Measurements from ENCODE around the gene PEX10.

The PEX10 gene

DNA sequence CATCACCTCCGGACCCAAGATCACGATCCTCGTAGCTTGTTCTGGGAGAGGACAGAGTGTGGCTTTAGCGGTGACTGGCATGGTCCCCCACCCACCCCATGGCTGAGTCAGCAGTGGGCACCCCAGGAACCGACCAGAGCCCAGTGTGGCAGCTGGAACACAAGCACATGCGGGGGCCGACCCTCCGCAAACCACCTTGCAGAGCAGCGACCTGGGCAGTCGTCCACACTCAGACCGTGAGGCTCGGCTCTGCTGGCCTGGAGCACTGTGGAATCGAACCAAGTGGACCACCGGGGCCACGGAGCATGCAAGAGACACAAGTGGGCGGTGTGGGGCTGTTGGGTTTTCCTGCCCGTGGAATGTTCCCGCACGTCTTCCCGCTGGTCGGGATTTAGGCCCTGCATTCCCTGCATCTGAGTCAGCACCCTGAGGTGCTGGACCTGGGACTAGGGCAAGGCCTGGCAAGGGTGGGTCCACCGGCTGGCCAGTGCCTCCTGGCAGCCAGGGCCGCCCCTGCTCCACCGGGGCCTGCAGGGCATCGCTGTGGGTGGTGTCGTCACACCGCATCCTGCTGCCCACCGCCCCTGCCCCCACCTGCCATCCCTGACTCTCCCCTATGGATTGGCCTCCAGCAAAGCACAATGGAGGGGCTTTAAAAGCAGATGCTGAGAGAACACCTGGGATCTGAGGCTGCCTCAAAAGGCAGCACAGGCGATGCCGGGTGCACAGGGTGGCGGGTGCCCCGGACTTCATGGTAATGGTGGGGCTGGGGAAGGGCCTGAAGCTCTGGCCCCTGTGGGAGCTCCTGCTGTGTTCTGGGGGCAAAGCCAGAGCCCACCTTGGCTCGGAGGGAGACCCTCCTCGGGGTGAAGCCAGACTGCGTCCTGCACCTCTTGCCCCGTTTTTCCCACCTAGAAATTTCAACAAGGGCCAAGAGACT lies 39.5 kb downstream of the PEX10 start:
- H3K27me3 ChIP-seq (ENCODE audit: control insufficient read depth, insufficient read depth, low read length) = no peaks in the 10 kb centered on the region
- no peaks in the 10 kb centered on the region for H3K4me1 ChIP-seq (ENCODE audit: control insufficient read depth, insufficient read depth, low read length)
- H3K4me3 ChIP-seq (ENCODE audit: low read length) = no peak overlapping the region
- H3K36me3 ChIP-seq (ENCODE audit: control insufficient read depth, insufficient read depth, low read length) = no peaks in the 10 kb centered on the region
- H3K9me3 ChIP-seq (ENCODE audit: control insufficient read depth, low read length) = no peaks in the 10 kb centered on the region
- no peak overlapping the region for H3K9ac ChIP-seq (ENCODE audit: low read length)

DNA sequence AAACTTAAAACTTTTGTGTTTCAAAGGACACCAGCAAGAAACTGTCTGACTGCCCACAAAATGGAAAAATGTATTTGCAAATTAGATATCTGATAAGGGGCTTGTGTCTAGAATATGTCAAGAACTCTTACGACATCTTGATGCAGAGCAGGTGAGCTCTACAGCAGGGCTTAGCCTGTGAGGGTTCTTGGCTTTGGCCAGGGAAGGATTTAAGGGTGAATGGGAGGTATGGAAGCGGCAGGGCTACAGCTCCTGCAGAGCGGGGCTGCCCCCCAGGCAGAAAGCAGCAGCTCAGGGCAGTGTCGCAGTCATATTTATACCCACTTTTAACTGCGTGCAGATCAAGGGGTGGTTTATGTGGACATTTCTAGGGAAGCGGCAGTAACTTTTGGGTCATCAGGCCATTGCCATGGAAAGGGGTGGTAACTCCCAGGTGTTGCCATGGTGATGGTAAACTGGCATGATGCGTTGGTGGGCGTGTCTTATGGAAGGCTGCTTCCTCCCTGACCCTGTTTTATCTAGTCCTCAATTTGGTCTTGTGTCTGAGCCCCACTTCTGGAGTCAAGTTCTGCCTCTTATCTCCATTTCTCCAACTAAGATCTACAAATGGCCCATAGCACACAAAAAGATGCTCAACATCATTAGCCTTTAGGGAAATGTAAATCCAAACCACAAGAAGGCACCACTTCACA lies 44.2 kb downstream of the PEX10 start:
- H3K9ac ChIP-seq (ENCODE audit: low read length) = no peak overlapping the region
- no peaks in the 10 kb centered on the region for H3K27me3 ChIP-seq (ENCODE audit: control insufficient read depth, insufficient read depth, low read length)
- no peak overlapping the region for H3K4me3 ChIP-seq (ENCODE audit: low read length)

DNA sequence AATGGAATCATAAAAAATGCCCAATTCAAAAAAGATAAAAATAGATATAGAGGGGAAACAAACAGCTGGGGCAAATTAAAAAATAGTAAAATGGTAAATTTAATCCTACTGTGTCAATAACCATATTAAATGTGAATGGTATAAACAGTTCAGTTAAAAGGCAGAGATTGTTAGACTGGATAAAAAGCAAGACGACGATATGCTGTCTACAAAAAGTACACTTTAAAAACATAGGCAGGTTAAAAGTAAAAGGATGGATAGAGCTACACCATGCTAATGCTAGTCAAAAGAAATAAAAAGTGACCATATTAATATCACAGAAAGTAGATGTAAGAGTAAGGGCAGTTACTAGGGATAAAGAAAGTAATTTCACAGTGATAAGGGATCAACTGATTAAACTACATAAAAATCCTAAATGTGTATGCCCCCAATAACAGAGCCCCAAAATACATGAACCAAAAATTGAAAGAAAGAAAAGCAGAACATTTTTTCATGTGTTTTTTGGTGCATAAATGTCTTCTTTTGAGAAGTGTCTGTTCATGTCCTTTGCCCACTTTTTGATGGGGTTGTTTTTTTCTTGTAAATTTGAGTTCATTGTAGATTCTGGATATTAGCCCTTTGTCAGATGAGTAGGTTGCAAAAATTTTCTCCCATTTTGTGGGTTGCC lies 48.4 kb downstream of the PEX10 start:
- Histone ChIP-seq H3K4me1 (ENCODE audit: control insufficient read depth, insufficient read depth, low read length) (no peaks in the 10 kb centered on the region), H3K27me3 (ENCODE audit: control insufficient read depth, insufficient read depth, low read length) (no peaks in the 10 kb centered on the region), H3K9me3 (ENCODE audit: control insufficient read depth, low read length) (no peaks in the 10 kb centered on the region), H3K9ac (ENCODE audit: low read length) (no peak overlapping the region), H3K4me3 (ENCODE audit: low read length) (no peak overlapping the region), H3K36me3 (ENCODE audit: control insufficient read depth, insufficient read depth, low read length) (no peaks in the 10 kb centered on the region)

More for the DNA sequence above, 44.2 kb downstream of the PEX10 start:
- Histone ChIP-seq H3K9me3 (ENCODE audit: control insufficient read depth, low read length) (no peaks in the 10 kb centered on the region), H3K4me1 (ENCODE audit: control insufficient read depth, insufficient read depth, low read length) (no peaks in the 10 kb centered on the region), H3K36me3 (ENCODE audit: control insufficient read depth, insufficient read depth, low read length) (no peaks in the 10 kb centered on the region)

DNA sequence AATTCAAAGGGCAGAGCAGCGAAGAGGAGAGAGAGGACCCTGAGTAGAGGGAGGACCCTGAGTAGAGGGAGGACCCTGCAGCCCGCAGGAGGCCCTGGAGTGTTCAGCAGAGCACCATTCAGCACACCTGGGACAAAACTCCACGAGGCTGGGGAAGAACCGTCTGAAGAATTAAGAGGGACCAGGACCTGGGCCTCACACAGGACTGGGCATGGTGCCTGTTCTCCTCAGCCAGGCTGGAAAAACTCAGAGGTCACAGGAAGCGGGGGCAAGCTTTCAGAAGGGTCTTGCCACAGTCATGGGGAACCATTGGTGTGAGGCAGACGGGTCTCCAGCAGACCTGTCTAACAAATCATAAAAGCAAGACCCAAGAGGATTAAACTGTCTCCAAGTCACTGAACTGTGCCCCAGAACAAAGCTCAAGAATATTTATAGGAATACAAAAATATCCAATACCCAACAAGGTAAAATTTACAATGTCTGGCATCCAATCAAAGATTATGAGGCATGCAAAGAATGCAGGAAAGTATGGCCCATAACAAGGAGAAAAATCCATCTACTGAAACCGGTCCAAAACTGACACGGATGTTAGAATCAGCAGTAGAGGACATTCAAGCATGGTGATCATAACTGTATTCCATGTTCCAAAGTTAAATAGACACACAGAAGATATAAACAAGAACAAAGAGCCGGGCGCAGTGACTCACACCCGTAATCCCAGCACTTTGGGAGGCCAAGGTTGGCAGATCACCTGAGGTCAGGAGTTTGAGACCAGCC lies 51.6 kb downstream of the PEX10 start:
- Histone ChIP-seq H3K4me1 (ENCODE audit: control insufficient read depth, insufficient read depth, low read length) (no peaks in the 10 kb centered on the region), H3K9me3 (ENCODE audit: control insufficient read depth, low read length) (no peaks in the 10 kb centered on the region), H3K4me3 (ENCODE audit: low read length) (no peak overlapping the region), H3K9ac (ENCODE audit: low read length) (no peak overlapping the region), H3K27me3 (ENCODE audit: control insufficient read depth, insufficient read depth, low read length) (no peaks in the 10 kb centered on the region), H3K36me3 (ENCODE audit: control insufficient read depth, insufficient read depth, low read length) (no peaks in the 10 kb centered on the region)

DNA sequence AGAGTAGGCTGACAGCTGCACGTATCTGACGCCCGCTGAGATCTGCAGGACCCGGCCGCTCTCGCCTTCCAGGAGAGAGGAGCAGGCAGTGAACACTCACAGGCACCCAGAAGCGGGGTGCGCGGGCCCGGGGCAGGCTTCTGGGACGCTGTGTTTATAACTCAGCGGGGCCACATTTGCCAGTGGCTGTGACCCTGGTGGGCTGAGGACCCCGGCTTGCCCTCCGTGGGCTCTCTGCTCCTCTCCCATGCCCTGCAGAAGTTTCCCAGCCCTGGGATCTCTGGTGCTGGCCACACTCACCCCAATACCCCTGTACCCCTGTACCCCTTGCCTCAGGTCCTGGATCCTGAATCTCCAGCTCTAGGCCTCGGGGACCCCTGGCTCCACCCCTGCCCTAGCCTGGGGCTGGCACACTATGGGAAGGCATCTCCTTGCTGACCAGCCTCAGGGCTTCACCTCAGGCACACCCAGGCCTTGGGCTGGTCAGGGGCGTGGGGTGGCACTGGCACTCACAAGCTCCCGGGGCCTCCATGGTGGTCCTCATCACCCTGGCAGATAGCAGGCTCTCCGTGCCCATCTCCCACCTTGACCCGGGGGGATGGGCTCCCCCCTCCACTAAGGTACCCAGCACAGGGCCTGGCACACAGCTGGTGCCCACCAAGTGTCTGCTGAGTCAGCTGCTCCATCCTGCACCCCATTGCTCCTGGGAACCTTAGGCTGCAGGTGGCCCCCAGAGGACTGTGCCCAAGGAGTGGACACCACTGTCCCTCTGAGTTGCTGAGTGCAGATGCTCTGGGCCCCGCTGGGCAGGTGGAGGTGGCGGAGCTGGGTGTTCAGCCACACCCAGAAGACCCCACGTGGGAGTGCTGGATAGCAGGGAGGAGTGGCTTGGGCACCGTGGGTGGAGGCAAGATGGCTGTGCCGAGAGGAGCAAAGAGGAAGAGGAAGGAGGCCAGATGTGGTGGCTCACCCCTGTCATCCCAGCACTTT lies 53.4 kb downstream of the PEX10 start:
- H3K9me3 ChIP-seq (ENCODE audit: control insufficient read depth, low read length) = no peaks in the 10 kb centered on the region
- H3K36me3 ChIP-seq (ENCODE audit: control insufficient read depth, insufficient read depth, low read length) = no peaks in the 10 kb centered on the region
- H3K9ac ChIP-seq (ENCODE audit: low read length) = no peak overlapping the region

DNA sequence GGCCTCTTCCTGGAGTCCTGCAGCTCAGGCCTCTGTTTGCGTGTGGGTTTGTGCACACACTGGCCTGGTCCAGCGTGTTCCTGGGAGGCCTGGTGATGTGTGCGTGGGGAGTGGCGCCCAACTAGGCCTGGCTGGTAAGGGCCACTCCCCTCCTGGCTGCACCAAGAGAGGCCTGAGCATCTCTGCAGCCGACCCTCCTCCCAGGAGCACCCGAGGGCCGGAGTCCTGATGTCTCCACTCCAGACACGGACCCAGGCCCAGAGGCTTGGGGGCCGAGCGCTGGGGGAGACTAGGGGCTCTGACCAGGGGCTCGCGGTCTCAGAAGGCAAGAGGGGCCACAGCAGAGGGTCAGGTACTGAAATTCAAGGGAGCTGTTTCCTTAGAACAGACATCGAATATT lies 54.3 kb downstream of the PEX10 start:
- H3K9me3 ChIP-seq (ENCODE audit: control insufficient read depth, low read length) = no peaks in the 10 kb centered on the region
- no peaks in the 10 kb centered on the region for H3K36me3 ChIP-seq (ENCODE audit: control insufficient read depth, insufficient read depth, low read length)
- peaks cover 6% of the 10 kb centered on the region for H3K4me1 ChIP-seq (ENCODE audit: control insufficient read depth, insufficient read depth, low read length)
- no peaks in the 10 kb centered on the region for H3K27me3 ChIP-seq (ENCODE audit: control insufficient read depth, insufficient read depth, low read length)
- H3K4me3 ChIP-seq (ENCODE audit: low read length) = no peak overlapping the region
- no peak overlapping the region for H3K9ac ChIP-seq (ENCODE audit: low read length)

More for the DNA sequence above, 53.4 kb downstream of the PEX10 start:
- Histone ChIP-seq H3K4me3 (ENCODE audit: low read length) (no peak overlapping the region), H3K4me1 (ENCODE audit: control insufficient read depth, insufficient read depth, low read length) (no peaks in the 10 kb centered on the region), H3K27me3 (ENCODE audit: control insufficient read depth, insufficient read depth, low read length) (no peaks in the 10 kb centered on the region)

DNA sequence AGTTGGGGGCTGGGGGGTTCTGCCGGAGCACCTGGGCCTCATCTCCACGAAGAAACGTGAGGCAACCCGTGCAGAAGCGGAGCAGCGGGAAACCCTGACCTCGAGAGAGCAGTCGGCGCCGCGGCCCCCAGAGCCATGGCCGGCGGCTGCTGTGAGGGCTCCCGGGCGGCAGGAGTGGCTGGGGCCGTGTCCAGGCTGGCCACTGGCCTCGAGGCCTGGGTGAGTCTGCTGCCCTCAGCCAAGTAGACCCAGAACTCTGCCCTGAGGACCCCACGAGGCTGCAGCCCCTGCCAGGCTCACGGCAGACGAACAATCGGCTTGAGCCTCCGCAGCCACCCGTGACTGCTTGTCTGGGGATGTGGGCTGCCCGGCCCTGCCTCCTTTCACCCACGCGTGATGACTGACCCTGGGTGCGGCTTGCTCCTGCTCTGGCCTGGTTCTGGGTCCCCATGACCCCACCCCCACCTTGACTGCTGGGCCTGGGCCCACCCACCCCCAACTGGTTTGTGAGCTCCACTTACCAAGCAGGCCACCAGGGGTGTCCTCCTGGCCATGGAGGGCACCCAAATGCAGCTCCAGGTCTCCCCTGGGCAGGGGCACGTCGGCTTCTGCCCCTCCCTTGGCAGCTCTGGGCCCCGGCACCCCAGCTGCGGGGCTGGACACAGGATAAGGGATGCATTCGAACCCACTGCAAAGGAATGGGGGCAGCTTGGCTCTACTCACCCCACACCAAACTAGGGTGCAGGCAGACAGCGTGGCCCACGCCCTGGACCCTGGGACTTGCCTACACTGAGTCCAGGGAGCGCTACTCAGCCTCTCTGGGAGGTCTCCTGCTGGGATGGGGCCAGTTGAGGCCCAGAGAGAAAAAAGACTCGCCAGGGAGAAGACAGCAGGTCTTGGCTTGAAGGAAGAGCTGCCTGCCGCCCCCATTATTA lies 55.2 kb downstream of the PEX10 start:
- H3K36me3 ChIP-seq (ENCODE audit: control insufficient read depth, insufficient read depth, low read length) = no peaks in the 10 kb centered on the region
- H3K9ac ChIP-seq (ENCODE audit: low read length) = no peak overlapping the region
- peaks cover 9% of the 10 kb centered on the region for H3K4me1 ChIP-seq (ENCODE audit: control insufficient read depth, insufficient read depth, low read length)
- H3K4me3 ChIP-seq (ENCODE audit: low read length) = no peak overlapping the region
- H3K9me3 ChIP-seq (ENCODE audit: control insufficient read depth, low read length) = no peaks in the 10 kb centered on the region
- H3K27me3 ChIP-seq (ENCODE audit: control insufficient read depth, insufficient read depth, low read length) = no peaks in the 10 kb centered on the region

DNA sequence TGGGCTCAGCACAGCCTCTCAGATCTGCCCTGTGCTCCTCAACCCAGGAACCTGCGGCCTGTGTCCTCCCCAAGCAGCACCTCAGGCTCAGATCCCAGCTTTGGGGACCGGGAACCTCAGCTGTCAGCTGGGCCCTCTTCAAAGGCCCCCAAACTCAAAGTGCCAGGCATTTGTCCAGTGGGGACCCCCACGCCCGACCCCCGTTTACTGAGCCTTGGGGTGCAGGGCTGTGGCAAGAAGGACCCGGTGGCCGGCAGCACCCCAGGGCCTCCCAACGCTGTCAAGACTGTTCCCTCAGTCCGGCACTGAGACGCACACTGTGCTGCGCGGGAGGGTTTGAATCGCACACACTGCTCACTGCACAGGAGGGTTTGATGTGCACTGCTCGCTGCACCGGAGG lies 56.0 kb downstream of the PEX10 start:
- Histone ChIP-seq H3K9ac (ENCODE audit: low read length) (no peak overlapping the region), H3K36me3 (ENCODE audit: control insufficient read depth, insufficient read depth, low read length) (no peaks in the 10 kb centered on the region), H3K9me3 (ENCODE audit: control insufficient read depth, low read length) (no peaks in the 10 kb centered on the region), H3K4me1 (ENCODE audit: control insufficient read depth, insufficient read depth, low read length) (peaks cover 9% of the 10 kb centered on the region), H3K4me3 (ENCODE audit: low read length) (no peak overlapping the region), H3K27me3 (ENCODE audit: control insufficient read depth, insufficient read depth, low read length) (no peaks in the 10 kb centered on the region)

DNA sequence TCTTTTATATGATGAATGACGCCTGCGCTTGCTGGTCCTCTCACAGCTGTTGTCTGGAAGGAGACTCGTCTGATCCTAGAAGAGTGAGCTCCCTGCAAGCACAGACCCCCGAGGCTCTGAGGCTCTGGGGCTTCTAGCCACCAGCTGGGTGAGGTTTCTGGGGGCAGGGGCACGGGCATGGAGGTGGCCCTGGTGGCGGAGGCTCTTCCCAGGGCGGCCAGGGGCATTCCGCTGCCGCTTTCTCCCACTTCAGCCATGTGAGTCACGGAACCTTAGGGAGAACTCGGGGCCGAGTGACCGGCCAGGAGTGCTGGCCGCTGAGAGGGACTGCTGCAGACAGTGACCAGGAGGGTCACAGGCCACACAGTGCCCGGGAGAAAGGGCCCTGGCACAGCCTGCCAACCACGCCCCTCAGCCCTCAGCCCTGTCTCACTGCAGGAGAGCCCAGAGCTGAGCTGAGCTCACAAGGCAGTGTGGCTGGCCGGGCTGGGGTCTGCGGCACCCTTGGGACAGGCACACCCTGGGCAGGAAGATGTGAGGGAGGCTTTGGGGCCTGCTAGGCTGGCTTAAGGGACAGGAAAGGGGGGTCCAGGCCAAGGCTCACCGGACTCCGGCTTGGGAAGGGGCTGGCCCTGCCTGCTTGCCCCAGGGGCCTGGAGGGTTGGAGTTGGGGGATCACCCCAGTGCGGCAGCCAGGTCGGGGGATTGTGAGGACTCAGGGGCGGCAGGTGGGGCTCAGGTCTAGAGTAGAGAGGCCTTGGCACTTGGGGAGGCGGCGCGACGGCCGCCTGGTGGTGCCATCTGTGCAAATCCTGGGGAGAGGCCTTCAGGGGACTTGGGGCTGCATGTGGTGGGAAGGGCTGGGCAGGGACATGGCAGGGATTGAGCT lies 56.7 kb downstream of the PEX10 start:
- Histone ChIP-seq H3K4me3 (ENCODE audit: low read length) (no peak overlapping the region), H3K9ac (ENCODE audit: low read length) (no peak overlapping the region), H3K36me3 (ENCODE audit: control insufficient read depth, insufficient read depth, low read length) (no peaks in the 10 kb centered on the region), H3K9me3 (ENCODE audit: control insufficient read depth, low read length) (no peaks in the 10 kb centered on the region), H3K27me3 (ENCODE audit: control insufficient read depth, insufficient read depth, low read length) (no peaks in the 10 kb centered on the region), H3K4me1 (ENCODE audit: control insufficient read depth, insufficient read depth, low read length) (peaks cover 9% of the 10 kb centered on the region)

Measured in mucosa of stomach (tissue), 1 donor.